RKO (cell line): ENCODE measurements around the gene SDF2.
"Not testable (repeated sequence)": the region's sequence is repeated elsewhere in the genome, so short reads cannot be mapped to it uniquely, and the experiment has no call there.

Source experiments
- DNase-seq: peaks from one replicate; pipeline ENCODE4 v3.0.0-alpha.2; 2016; ENCODE audit warnings: low spot score

Gene SDF2

GRCh38 chr17:28684963-28685362 is 23.3 kb upstream of the SDF2 start:
- DNase-seq = peak; percentile 49

- DNase-seq = no peak
Measured at GRCh38 chr17:28682655-28683054, 20.9 kb upstream of the SDF2 start.

- no peak for DNase-seq
Measured at GRCh38 chr17:28675980-28676379, 14.3 kb upstream of the SDF2 start.

- DNase-seq = no peak
Measured at GRCh38 chr17:28675490-28675889, 13.8 kb upstream of the SDF2 start.

GRCh38 chr17:28669918-28670317 is 8.2 kb upstream of the SDF2 start:
- DNase-seq = no peak

GRCh38 chr17:28667870-28668269 is 6.2 kb upstream of the SDF2 start:
- no peak for DNase-seq

- DNase-seq = no peak
Measured at GRCh38 chr17:28665994-28666393, 4.3 kb upstream of the SDF2 start.

- DNase-seq = no peak
Measured at GRCh38 chr17:28663723-28664122, 2.0 kb upstream of the SDF2 start.

GRCh38 chr17:28662527-28662829 is 772 bp upstream of the SDF2 start:
- DNase-seq = no peak

- not testable (repeated sequence) for DNase-seq
Measured at GRCh38 chr17:28659497-28659881, 2.2 kb downstream of the SDF2 start.

GRCh38 chr17:28658766-28659496 is 2.8 kb downstream of the SDF2 start:
- not testable (repeated sequence) for DNase-seq

GRCh38 chr17:28658342-28658741 is 3.4 kb downstream of the SDF2 start:
- not testable (repeated sequence) for DNase-seq

GRCh38 chr17:28657756-28658155 is 4.0 kb downstream of the SDF2 start:
- DNase-seq = peak; percentile 64

GRCh38 chr17:28655160-28655559 is 6.5 kb downstream of the SDF2 start:
- no peak for DNase-seq

GRCh38 chr17:28648698-28649097 is 13.0 kb downstream of the SDF2 start:
- no peak for DNase-seq

- no peak for DNase-seq
Measured at GRCh38 chr17:28646039-28646754, 15.5 kb downstream of the SDF2 start.

GRCh38 chr17:28645576-28645939 is 16.1 kb downstream of the SDF2 start:
- DNase-seq = no peak

- DNase-seq = peak; percentile 94
Measured at GRCh38 chr17:28644787-28645575, 16.7 kb downstream of the SDF2 start, which contains the start of gene BLTP2. TSS of gene BLTP2 (minus strand) at chr17:28645158. CDS start at chr17:28645056, 102 bp downstream.

- DNase-seq = peak; percentile 83
Measured at GRCh38 chr17:28643983-28644786, 17.5 kb downstream of the SDF2 start.

- no peak for DNase-seq
Measured at GRCh38 chr17:28641579-28641978, 20.1 kb downstream of the SDF2 start.

- DNase-seq = no peak
Measured at GRCh38 chr17:28635506-28635905, 26.2 kb downstream of the SDF2 start.

GRCh38 chr17:28634206-28634865 is 27.4 kb downstream of the SDF2 start:
- DNase-seq = no peak
